Measurements from ENCODE around the gene C1orf21.

The C1orf21 gene

DNA sequence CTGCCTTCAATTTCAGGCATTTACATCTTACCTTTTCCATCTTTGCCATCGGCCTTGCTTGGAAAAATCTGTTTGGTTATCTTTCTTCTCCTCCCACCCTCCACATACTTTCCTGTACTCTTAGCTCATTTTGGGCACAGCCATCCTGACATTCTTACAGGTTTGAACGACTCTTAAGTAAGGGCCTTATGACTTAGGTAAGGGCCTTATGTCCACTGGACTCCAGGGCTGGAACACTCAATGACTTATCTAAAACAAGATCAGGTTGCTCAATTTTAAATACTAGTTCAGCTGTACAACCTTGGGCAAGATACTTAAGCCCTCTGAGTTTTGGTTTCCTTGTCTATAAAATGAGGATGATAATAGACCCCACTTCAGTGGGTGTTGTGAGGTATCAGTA lies 40.9 kb downstream of the C1orf21 start:
- Histone ChIP-seq H3K36me3 (ENCODE audit: insufficient read depth, low read length) (no peaks in the 10 kb centered on the region), H3K4me3 (ENCODE audit: low read length) (no peak overlapping the region), H3K27me3 (ENCODE audit: insufficient read depth, low read length) (no peaks in the 10 kb centered on the region), H3K9ac (ENCODE audit: low read depth, low read length) (no peak overlapping the region), H3K27ac (ENCODE audit: low read depth, low read length) (no peak overlapping the region), H3K4me1 (ENCODE audit: insufficient read depth, low read length) (peaks cover 10% of the 10 kb centered on the region), H3K9me3 (ENCODE audit: insufficient read depth, low read depth, low read length) (no peaks in the 10 kb centered on the region)
- WGBS = 88% methylated on average over 2 of the region's 2 CpGs

DNA sequence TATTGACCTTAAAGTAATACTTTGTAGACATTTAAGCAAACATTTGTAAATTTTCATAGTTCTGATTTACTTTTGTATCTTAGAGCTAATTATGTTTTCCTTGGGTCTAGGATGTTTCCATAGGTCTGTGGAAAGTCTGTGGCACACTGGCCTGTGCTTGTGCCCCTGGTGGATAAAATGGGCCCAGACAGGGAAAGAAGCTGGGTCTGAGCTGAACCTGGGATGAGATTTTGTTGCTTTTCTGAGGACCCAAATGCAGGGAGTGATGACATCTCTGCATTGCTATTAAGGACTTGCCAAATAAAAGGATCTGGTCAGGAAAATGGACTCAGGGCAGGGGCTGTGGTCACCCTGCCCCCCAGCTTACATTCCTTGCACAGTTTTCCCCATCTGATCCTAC lies 41.8 kb downstream of the C1orf21 start:
- Histone ChIP-seq H3K4me3 (ENCODE audit: low read length) (no peak overlapping the region), H3K4me1 (ENCODE audit: insufficient read depth, low read length) (peaks cover 16% of the 10 kb centered on the region), H3K9ac (ENCODE audit: low read depth, low read length) (no peak overlapping the region), H3K9me3 (ENCODE audit: insufficient read depth, low read depth, low read length) (no peaks in the 10 kb centered on the region), H3K27ac (ENCODE audit: low read depth, low read length) (no peak overlapping the region), H3K27me3 (ENCODE audit: insufficient read depth, low read length) (no peaks in the 10 kb centered on the region), H3K36me3 (ENCODE audit: insufficient read depth, low read length) (no peaks in the 10 kb centered on the region)

DNA sequence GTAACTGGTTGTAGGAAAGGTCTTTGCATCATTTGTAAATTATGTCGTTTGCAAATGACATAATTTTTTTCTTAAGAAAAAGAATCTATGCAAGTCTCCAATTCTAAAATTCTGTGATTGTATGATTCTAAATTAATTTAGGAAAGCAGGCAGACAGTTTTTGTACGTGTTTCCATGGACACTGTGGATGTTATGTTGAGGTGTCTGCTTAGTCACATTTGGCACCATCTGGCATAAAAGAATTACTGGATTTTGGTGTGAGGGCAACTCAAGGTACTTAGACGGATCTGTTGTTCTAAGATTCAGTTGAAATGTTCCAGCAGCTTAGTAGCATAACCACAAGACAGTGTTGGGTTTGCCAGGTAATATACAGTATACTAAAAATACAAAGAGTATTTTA lies 42.5 kb downstream of the C1orf21 start:
- peaks cover 17% of the 10 kb centered on the region for H3K4me1 ChIP-seq (ENCODE audit: insufficient read depth, low read length)
- no peaks in the 10 kb centered on the region for H3K9me3 ChIP-seq (ENCODE audit: insufficient read depth, low read depth, low read length)
- H3K36me3 ChIP-seq (ENCODE audit: insufficient read depth, low read length) = no peaks in the 10 kb centered on the region
- H3K9ac ChIP-seq (ENCODE audit: low read depth, low read length) = no peak overlapping the region
- whole genome bisulfite sequencing = 96% methylated on average over 2 of the region's 3 CpGs
- no peak overlapping the region for H3K4me3 ChIP-seq (ENCODE audit: low read length)
- H3K27me3 ChIP-seq (ENCODE audit: insufficient read depth, low read length) = no peaks in the 10 kb centered on the region
- H3K27ac ChIP-seq (ENCODE audit: low read depth, low read length) = no peak overlapping the region

DNA sequence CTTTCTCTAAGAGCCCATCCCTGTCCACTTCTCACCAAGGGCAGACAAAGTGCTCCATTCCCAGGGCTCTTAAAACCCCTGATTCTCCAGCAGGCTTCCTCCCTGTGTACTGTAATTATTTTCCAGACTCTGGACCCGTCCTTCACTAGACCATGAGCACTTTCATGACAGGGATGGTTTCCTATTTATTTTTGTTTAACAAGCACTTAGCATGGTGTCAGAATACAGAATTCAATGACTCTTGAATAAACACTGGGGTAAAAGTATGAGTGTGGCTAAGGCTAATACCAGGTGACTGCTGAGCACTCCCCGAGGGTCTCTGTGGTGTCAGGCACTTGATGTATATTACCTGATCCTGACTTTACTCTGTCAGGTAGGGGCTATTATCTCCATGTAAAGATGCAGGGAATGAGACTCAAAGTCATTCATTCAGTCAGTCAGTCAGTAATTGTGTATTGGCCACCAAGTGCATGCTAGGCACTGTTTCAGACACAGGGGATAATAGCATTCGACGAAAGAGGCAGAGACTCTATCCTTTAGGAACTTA lies 47.2 kb downstream of the C1orf21 start:
- no peaks in the 10 kb centered on the region for H3K36me3 ChIP-seq (ENCODE audit: insufficient read depth, low read length)
- H3K27ac ChIP-seq (ENCODE audit: low read depth, low read length) = no peak overlapping the region
- WGBS = 93% methylated on average over 4 of the region's 4 CpGs
- H3K4me1 ChIP-seq (ENCODE audit: insufficient read depth, low read length) = peaks cover 7% of the 10 kb centered on the region; the same call in 1 of the 2 replicates
- H3K27me3 ChIP-seq (ENCODE audit: insufficient read depth, low read length) = no peaks in the 10 kb centered on the region
- no peak overlapping the region for H3K4me3 ChIP-seq (ENCODE audit: low read length)
- no peak overlapping the region for H3K9ac ChIP-seq (ENCODE audit: low read depth, low read length)
- no peaks in the 10 kb centered on the region for H3K9me3 ChIP-seq (ENCODE audit: insufficient read depth, low read depth, low read length)

DNA sequence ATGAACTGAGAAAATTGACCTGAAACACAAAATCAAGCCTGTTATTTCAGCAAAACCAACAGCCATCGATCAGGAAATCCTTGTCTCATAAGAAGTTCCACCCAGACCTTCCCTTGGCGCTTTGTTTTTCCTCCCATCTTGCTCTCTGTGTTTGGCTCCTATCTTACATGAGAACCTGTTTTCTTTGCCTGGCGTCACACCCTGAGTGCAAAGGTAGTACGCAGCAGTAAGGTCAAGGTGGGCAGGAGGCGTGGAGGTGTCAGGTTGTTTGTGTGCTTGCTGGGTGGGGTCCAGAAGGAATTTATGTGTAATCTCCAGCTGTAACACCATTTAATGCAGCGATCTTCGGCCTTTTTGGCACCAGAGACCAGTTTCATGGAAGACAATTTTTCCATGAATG lies 50.5 kb downstream of the C1orf21 start:
- H3K4me3 ChIP-seq (ENCODE audit: low read length) = no peak overlapping the region
- WGBS = 97% methylated on average over 7 of the region's 7 CpGs
- no peak overlapping the region for H3K9ac ChIP-seq (ENCODE audit: low read depth, low read length)
- no peaks in the 10 kb centered on the region for H3K27me3 ChIP-seq (ENCODE audit: insufficient read depth, low read length)
- H3K9me3 ChIP-seq (ENCODE audit: insufficient read depth, low read depth, low read length) = no peaks in the 10 kb centered on the region
- no peak overlapping the region for H3K27ac ChIP-seq (ENCODE audit: low read depth, low read length)
- H3K4me1 ChIP-seq (ENCODE audit: insufficient read depth, low read length) = peaks cover 13% of the 10 kb centered on the region; the same call in 1 of the 2 replicates
- H3K36me3 ChIP-seq (ENCODE audit: insufficient read depth, low read length) = no peaks in the 10 kb centered on the region

DNA sequence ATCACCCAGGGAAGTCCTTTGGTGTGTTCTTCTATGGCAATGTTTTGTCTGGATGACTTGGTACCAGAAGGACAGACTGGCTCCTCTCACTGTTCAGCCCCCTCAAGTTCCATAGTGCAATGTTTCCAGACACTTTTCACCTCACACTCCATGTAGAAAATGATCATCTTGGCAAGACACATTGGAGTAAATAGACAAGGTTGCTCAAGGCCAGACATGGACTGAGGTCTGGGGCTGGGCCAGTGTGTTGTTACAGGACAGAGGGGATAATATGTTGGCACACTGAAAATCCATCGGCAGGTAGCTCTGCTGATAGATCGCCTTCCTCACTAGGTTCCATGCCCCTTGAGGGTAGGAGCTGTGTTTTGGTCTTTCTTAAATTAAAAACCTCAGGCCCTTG lies 51.5 kb downstream of the C1orf21 start:
- Histone ChIP-seq H3K9ac (ENCODE audit: low read depth, low read length) (no peak overlapping the region), H3K9me3 (ENCODE audit: insufficient read depth, low read depth, low read length) (no peaks in the 10 kb centered on the region), H3K27ac (ENCODE audit: low read depth, low read length) (no peak overlapping the region), H3K4me3 (ENCODE audit: low read length) (no peak overlapping the region), H3K27me3 (ENCODE audit: insufficient read depth, low read length) (no peaks in the 10 kb centered on the region), H3K36me3 (ENCODE audit: insufficient read depth, low read length) (no peaks in the 10 kb centered on the region), H3K4me1 (ENCODE audit: insufficient read depth, low read length) (peaks cover 10% of the 10 kb centered on the region; the same call in 1 of the 2 replicates)
- WGBS = 98% methylated on average over 2 of the region's 2 CpGs

DNA sequence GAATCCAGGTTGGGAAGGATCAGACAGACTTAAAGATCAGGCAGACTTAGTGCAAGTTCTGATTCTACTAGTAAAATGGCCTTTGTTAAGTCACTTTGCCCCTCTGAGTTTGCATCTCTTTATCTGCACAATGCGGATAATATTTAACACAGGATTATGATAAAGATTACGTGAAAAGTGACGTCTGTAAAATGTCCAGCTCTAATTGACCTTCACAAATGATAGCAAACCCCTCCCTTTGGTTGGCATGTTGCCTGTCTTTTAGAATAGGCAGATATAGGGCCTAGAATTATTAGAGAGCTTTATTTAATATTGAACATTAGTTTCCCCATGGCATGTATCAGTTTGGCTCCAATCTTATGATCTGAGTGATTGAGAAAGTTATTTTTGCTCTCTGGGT lies 55.4 kb downstream of the C1orf21 start:
- WGBS = 100% methylated on average over 1 of the region's 3 CpGs
- Histone ChIP-seq H3K4me3 (ENCODE audit: low read length) (no peak overlapping the region), H3K4me1 (ENCODE audit: insufficient read depth, low read length) (peaks cover 6% of the 10 kb centered on the region; the same call in 1 of the 2 replicates), H3K27ac (ENCODE audit: low read depth, low read length) (no peak overlapping the region), H3K9me3 (ENCODE audit: insufficient read depth, low read depth, low read length) (no peaks in the 10 kb centered on the region), H3K36me3 (ENCODE audit: insufficient read depth, low read length) (no peaks in the 10 kb centered on the region), H3K9ac (ENCODE audit: low read depth, low read length) (no peak overlapping the region), H3K27me3 (ENCODE audit: insufficient read depth, low read length) (no peaks in the 10 kb centered on the region)

DNA sequence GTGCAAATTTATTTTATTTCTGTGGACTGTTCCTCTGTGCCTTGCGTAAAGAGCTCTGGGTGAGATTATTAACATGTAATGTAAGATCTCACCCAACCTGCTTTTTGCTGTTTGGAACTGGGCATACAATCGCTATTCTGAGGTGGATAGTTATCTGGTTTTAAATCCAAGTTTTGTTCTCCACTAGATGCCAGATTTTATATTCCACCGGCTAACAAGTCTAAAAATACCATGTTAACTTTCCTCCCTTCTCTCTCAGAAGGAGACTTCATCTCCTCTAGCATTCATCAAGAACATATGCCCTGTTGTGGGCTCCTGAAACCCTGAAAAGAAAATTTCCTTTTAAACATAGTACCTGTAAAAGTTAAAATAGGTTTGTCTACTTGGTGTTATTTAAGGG lies 56.4 kb downstream of the C1orf21 start:
- no peaks in the 10 kb centered on the region for H3K27me3 ChIP-seq (ENCODE audit: insufficient read depth, low read length)
- 92% methylated on average over 3 of the region's 3 CpGs for WGBS
- no peak overlapping the region for H3K4me3 ChIP-seq (ENCODE audit: low read length)
- H3K4me1 ChIP-seq (ENCODE audit: insufficient read depth, low read length) = peaks cover 6% of the 10 kb centered on the region; the same call in 1 of the 2 replicates
- H3K9me3 ChIP-seq (ENCODE audit: insufficient read depth, low read depth, low read length) = no peaks in the 10 kb centered on the region
- no peaks in the 10 kb centered on the region for H3K36me3 ChIP-seq (ENCODE audit: insufficient read depth, low read length)
- H3K9ac ChIP-seq (ENCODE audit: low read depth, low read length) = no peak overlapping the region
- H3K27ac ChIP-seq (ENCODE audit: low read depth, low read length) = no peak overlapping the region

DNA sequence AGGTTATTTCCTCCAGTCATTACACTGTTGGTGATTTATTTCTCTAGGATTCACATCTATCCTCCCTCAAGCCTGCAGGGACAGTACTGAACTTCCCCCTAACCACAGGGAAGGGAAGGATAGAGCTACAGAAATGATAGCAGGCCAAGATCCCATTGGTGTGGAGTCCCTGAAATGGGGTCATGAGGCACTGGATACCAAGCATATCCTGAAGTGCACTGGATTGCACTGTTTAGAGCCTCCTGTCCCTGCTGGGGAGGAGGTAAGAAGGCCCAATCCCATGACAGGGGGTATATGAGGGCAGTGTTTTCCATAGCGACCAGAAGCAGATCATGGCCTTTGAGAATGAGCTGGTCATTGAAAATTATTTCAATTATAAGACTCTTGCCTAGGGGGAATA lies 56.8 kb downstream of the C1orf21 start:
- Histone ChIP-seq H3K36me3 (ENCODE audit: insufficient read depth, low read length) (no peaks in the 10 kb centered on the region), H3K4me3 (ENCODE audit: low read length) (no peak overlapping the region), H3K27ac (ENCODE audit: low read depth, low read length) (no peak overlapping the region), H3K4me1 (ENCODE audit: insufficient read depth, low read length) (peaks cover 6% of the 10 kb centered on the region; the same call in 1 of the 2 replicates), H3K9me3 (ENCODE audit: insufficient read depth, low read depth, low read length) (no peaks in the 10 kb centered on the region), H3K9ac (ENCODE audit: low read depth, low read length) (no peak overlapping the region), H3K27me3 (ENCODE audit: insufficient read depth, low read length) (no peaks in the 10 kb centered on the region)
- WGBS = 100% methylated on average over 1 of the region's 1 CpG

DNA sequence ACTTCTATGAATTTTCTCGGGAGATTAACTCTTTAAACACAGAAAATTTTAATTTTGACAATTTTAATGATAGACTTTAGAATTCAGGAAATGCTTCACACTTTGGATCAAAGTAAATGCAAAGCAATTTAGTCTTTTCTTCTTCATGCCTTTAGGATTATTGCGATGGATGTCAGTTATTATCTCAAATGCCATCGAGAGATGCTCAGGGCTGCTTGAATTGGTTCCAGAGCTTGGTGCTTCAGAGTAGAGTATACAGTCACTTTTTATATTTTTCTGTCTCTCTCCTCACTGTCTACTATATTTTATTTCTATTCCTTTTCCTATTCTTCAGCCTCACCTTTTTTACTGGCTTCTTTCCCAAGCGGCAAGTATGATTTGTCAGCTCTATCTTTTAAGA lies 59.2 kb downstream of the C1orf21 start:
- no peaks in the 10 kb centered on the region for H3K9me3 ChIP-seq (ENCODE audit: insufficient read depth, low read depth, low read length)
- H3K27me3 ChIP-seq (ENCODE audit: insufficient read depth, low read length) = no peaks in the 10 kb centered on the region
- no peaks in the 10 kb centered on the region for H3K36me3 ChIP-seq (ENCODE audit: insufficient read depth, low read length)
- no peak overlapping the region for H3K9ac ChIP-seq (ENCODE audit: low read depth, low read length)
- 94% methylated on average over 4 of the region's 4 CpGs for WGBS
- H3K4me3 ChIP-seq (ENCODE audit: low read length) = no peak overlapping the region
- H3K4me1 ChIP-seq (ENCODE audit: insufficient read depth, low read length) = peaks cover 1% of the 10 kb centered on the region; the same call in 1 of the 2 replicates
- no peak overlapping the region for H3K27ac ChIP-seq (ENCODE audit: low read depth, low read length)

DNA sequence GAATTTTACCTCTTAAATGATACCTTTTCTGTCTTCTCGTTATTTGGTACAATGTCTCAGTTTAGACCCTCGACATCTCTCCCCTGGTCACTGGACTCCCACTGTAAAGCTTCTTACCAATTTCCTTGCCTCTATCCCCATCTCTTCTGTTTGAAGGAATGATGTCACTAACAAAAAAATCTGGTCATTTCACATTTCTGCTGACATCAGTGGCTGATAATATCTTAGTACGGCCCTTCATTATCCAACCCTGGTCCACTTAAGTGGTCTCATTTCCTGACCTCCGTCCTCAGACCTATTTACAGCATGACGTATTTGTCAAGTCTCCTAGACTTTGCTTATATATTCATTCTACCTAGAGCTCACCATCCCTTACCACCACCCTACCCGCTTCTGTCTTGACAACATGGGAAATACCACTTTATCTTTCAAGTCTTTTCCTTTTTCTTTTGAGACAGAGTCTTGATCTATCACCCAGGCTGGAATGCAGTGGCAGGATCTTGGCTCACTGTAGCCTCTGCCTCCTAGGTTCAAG lies 60.9 kb downstream of the C1orf21 start:
- 95% methylated on average over 6 of the region's 6 CpGs for whole genome bisulfite sequencing
- H3K4me1 ChIP-seq (ENCODE audit: insufficient read depth, low read length) = no peaks in the 10 kb centered on the region; the same call in 1 of the 2 replicates
- no peak overlapping the region for H3K27ac ChIP-seq (ENCODE audit: low read depth, low read length)
- no peaks in the 10 kb centered on the region for H3K27me3 ChIP-seq (ENCODE audit: insufficient read depth, low read length)
- H3K9ac ChIP-seq (ENCODE audit: low read depth, low read length) = no peak overlapping the region
- H3K9me3 ChIP-seq (ENCODE audit: insufficient read depth, low read depth, low read length) = no peaks in the 10 kb centered on the region
- no peak overlapping the region for H3K4me3 ChIP-seq (ENCODE audit: low read length)
- H3K36me3 ChIP-seq (ENCODE audit: insufficient read depth, low read length) = no peaks in the 10 kb centered on the region

DNA sequence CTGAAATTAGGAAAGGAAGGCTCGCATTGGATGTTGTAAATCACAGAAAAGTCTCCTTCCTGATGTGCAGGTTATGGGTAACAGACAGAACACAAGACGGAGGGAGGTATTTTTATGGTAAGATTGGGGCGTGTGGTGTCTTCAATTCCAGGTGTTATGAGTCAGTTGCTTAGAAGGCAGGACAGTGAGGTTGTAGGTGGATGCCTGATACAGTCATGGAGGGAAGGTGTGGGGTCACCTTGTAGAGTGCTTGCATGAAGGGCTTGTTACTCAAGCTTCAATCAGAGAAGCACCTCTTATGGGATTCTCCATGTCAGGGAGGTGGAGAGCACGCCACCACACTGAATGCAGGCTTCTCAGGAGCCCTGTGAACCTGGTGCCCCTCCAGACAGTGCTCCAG lies 63.1 kb downstream of the C1orf21 start:
- WGBS = 90% methylated on average over 4 of the region's 4 CpGs
- no peak overlapping the region for H3K27ac ChIP-seq (ENCODE audit: low read depth, low read length)

More for the DNA sequence above, 63.1 kb downstream of the C1orf21 start:
- Histone ChIP-seq H3K4me1 (ENCODE audit: insufficient read depth, low read length) (peaks cover 8% of the 10 kb centered on the region), H3K9ac (ENCODE audit: low read depth, low read length) (no peak overlapping the region), H3K27me3 (ENCODE audit: insufficient read depth, low read length) (no peaks in the 10 kb centered on the region), H3K4me3 (ENCODE audit: low read length) (no peak overlapping the region), H3K9me3 (ENCODE audit: insufficient read depth, low read depth, low read length) (no peaks in the 10 kb centered on the region), H3K36me3 (ENCODE audit: insufficient read depth, low read length) (no peaks in the 10 kb centered on the region)

Measured in HUES64 (cell line).